ENCODE data around the gene MYRFL. TPM values are rescaled to one million over a fixed set of nuclear protein-coding genes. Genes with fewer than 3 reads are reported as not detected.

Gene MYRFL
- total and polyA plus RNA-seq, 2 of the 8 experiments (the other 6 are each of a cell fraction or from before 2014, with no cell fraction given), result 1.1 to 2.0 TPM

DNA sequence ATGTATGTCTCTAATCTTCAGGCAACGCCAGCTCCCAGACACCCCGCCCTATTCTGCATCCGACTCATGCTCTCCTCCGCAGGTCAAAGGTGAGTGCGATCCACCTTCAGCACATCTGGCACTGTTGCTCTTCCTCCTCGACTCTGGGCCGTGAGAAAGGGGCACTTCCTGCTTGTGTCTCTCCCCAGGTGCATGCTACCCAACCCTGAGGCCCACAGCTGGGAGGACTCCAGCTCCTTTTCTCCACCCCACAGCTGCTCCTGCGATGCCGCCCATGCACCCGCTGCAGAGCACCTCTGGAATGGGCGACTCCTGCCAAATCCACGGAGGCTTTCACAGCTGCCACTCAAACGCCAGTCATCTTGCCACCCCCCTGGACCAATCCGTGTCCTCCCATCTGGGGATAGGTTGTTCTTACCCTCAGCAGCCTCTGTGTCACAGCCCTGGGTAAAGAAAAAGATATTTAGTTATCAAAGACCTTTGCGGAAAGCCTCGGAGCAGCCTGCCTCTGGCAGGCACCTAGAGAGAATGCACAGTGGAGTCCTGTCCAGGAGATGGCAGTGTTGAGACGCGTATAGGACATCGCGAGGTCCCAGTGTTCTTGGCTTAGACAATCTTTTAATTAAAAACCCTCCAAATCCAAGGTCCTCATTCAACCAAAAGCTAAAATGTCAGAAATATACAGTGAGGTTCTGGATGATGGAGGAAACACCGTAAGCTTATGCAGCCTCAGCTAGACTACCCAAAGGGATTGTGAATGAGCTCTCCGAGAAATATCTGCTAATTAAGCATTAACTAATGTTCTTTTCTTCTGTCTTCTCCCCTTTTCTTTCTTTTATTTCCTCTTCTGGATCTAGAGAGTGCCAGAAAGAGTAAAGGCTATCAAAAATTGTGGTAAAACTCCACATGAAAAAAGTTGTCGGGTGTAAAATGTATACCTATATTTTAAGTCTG lies 54.3 kb downstream of the MYRFL start (continued):
- TF ChIP-seq CBX5 (IDR thresholded peaks at IDR 0.05; ENCODE audit: low read depth, low read length) (no peak), MAFK (IDR thresholded peaks at IDR 0.05; ENCODE audit: low read depth, low read length) (no peak), HDAC6 (IDR thresholded peaks at IDR 0.05; ENCODE audit: low read depth, low read length) (no peak), EZH2 (IDR thresholded peaks at IDR 0.05; ENCODE audit: low read depth, low read length, severe bottlenecking) (no peak)
- TF ChIP-seq, protein P1, sequence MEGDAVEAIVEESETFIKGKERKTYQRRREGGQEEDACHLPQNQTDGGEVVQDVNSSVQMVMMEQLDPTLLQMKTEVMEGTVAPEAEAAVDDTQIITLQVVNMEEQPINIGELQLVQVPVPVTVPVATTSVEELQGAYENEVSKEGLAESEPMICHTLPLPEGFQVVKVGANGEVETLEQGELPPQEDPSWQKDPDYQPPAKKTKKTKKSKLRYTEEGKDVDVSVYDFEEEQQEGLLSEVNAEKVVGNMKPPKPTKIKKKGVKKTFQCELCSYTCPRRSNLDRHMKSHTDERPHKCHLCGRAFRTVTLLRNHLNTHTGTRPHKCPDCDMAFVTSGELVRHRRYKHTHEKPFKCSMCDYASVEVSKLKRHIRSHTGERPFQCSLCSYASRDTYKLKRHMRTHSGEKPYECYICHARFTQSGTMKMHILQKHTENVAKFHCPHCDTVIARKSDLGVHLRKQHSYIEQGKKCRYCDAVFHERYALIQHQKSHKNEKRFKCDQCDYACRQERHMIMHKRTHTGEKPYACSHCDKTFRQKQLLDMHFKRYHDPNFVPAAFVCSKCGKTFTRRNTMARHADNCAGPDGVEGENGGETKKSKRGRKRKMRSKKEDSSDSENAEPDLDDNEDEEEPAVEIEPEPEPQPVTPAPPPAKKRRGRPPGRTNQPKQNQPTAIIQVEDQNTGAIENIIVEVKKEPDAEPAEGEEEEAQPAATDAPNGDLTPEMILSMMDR (IDR thresholded peaks at IDR 0.05; ENCODE audit: control extremely low read depth in 1 of 3, insufficient read depth in 1 of 3, low read depth in 1 of 3, low read length in 3 of 3), result peak; percentile 79 to 86 (median 85)
- TF ChIP-seq, protein P2, sequence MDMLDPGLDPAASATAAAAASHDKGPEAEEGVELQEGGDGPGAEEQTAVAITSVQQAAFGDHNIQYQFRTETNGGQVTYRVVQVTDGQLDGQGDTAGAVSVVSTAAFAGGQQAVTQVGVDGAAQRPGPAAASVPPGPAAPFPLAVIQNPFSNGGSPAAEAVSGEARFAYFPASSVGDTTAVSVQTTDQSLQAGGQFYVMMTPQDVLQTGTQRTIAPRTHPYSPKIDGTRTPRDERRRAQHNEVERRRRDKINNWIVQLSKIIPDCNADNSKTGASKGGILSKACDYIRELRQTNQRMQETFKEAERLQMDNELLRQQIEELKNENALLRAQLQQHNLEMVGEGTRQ (IDR thresholded peaks at IDR 0.05; ENCODE audit: low read length), result no peak
- TF ChIP-seq, protein P3, sequence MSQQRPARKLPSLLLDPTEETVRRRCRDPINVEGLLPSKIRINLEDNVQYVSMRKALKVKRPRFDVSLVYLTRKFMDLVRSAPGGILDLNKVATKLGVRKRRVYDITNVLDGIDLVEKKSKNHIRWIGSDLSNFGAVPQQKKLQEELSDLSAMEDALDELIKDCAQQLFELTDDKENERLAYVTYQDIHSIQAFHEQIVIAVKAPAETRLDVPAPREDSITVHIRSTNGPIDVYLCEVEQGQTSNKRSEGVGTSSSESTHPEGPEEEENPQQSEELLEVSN (IDR thresholded peaks at IDR 0.05), result no peak
- TF ChIP-seq, protein P4, sequence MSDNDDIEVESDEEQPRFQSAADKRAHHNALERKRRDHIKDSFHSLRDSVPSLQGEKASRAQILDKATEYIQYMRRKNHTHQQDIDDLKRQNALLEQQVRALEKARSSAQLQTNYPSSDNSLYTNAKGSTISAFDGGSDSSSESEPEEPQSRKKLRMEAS (IDR thresholded peaks at IDR 0.05), result no peak
